H9 (cell line): Measurements from ENCODE around the gene ANKRD16. TPM values are rescaled to one million over a fixed set of nuclear protein-coding genes. Genes with fewer than 3 reads are reported as not detected.

Experiments used
- DNase-seq: peaks from one replicate; pipeline ENCODE4 v3.0.0-alpha.2; 2017
- H2AFZ ChIP-seq: one replicate; pipeline ENCODE4 v1.6.1; 2013; ENCODE audit warnings: mild to moderate bottlenecking, low read length, control low read depth, moderate library complexity
- H2AK5ac ChIP-seq: 2 replicates; pipeline ENCODE4 v1.6.1; 2013; ENCODE audit warnings: low read length, control low read depth, mixed read lengths; ENCODE audit not compliant: insufficient read length
- H2BK120ac ChIP-seq: one replicate; pipeline ENCODE4 v1.6.1; 2013; ENCODE audit warnings: low read depth, mild to moderate bottlenecking, low read length, control low read depth, inconsistent platforms; ENCODE audit not compliant: poor library complexity, severe bottlenecking
- H2BK12ac ChIP-seq: 2 replicates; pipeline ENCODE4 v1.6.1; 2013; ENCODE audit warnings: low read length, control low read depth, mixed read lengths, low read depth; ENCODE audit not compliant: insufficient read length
- H2BK15ac ChIP-seq: 2 replicates; pipeline ENCODE4 v1.6.1; 2013; ENCODE audit warnings: low read depth, low read length, control low read depth
- H2BK20ac ChIP-seq: one replicate; pipeline ENCODE4 v1.6.1; 2013; ENCODE audit warnings: low read depth, mild to moderate bottlenecking, low read length, control low read depth, inconsistent platforms; ENCODE audit not compliant: poor library complexity, severe bottlenecking
- H2BK5ac ChIP-seq: 2 replicates; pipeline ENCODE4 v1.6.1; 2013; ENCODE audit warnings: low read length, control low read depth, mixed read lengths; ENCODE audit not compliant: insufficient read length
- H3K14ac ChIP-seq: 2 replicates; pipeline ENCODE4 v1.6.1; 2013; ENCODE audit warnings: low read length, control low read depth; ENCODE audit not compliant: insufficient read depth
- H3K18ac ChIP-seq: 2 replicates; pipeline ENCODE4 v1.6.1; 2013; ENCODE audit warnings: low read depth, mild to moderate bottlenecking, mixed read lengths, low read length, control low read depth; ENCODE audit not compliant: insufficient read length
- H3K23ac ChIP-seq: 2 replicates; pipeline ENCODE4 v1.6.1; 2013; ENCODE audit warnings: low read length, control low read depth, mixed read lengths, low read depth; ENCODE audit not compliant: insufficient read length
- H3K23me2 ChIP-seq: 2 replicates; pipeline ENCODE4 v1.6.1; 2013; ENCODE audit warnings: low read depth, mild to moderate bottlenecking, mixed read lengths, low read length, control low read depth; ENCODE audit not compliant: insufficient read length, poor library complexity, severe bottlenecking
- H3K27ac ChIP-seq: 2 replicates; pipeline ENCODE4 v1.5.1; 2013; ENCODE audit warnings: low read length, control low read depth, mixed read lengths, low read depth; ENCODE audit not compliant: insufficient read length
- H3K27me3 ChIP-seq: 2 replicates; pipeline ENCODE4 v1.6.1; 2013; ENCODE audit warnings: low read length, control low read depth, inconsistent platforms; ENCODE audit not compliant: insufficient read depth
- H3K4ac ChIP-seq: 2 replicates; pipeline ENCODE4 v1.6.1; 2013; ENCODE audit warnings: low read depth, mild to moderate bottlenecking, control low read depth, inconsistent platforms, low read length, moderate library complexity
- H3K4me1 ChIP-seq: 2 replicates; pipeline ENCODE4 v1.6.1; 2013; ENCODE audit warnings: low read length, control low read depth, inconsistent platforms; ENCODE audit not compliant: insufficient read depth
- H3K4me2 ChIP-seq: 2 replicates; pipeline ENCODE4 v1.6.1; 2013; ENCODE audit warnings: low read length, control low read depth, mixed read lengths; ENCODE audit not compliant: insufficient read length, insufficient read depth
- H3K56ac ChIP-seq: 2 replicates; pipeline ENCODE4 v1.6.1; 2013; ENCODE audit warnings: low read depth, mild to moderate bottlenecking, mixed read lengths, low read length, control low read depth; ENCODE audit not compliant: insufficient read length
- H3K79me1 ChIP-seq: 2 replicates; pipeline ENCODE4 v1.6.1; 2013; ENCODE audit warnings: low read depth, mild to moderate bottlenecking, moderate library complexity, low read length, control low read depth, inconsistent platforms; ENCODE audit not compliant: insufficient read depth, poor library complexity, severe bottlenecking
- H3K79me2 ChIP-seq: 2 replicates; pipeline ENCODE4 v1.6.1; 2013; ENCODE audit warnings: low read length, control low read depth, inconsistent platforms; ENCODE audit not compliant: insufficient read depth
- H3K9ac ChIP-seq: 2 replicates; pipeline ENCODE4 v1.6.1; 2013; ENCODE audit warnings: low read length, control low read depth, mixed read lengths; ENCODE audit not compliant: insufficient read length; ENCODE audit errors: extremely low read depth
- H3K9me3 ChIP-seq: one replicate; pipeline ENCODE4 v1.6.1; 2013; ENCODE audit warnings: low read depth, low read length, inconsistent platforms; ENCODE audit not compliant: control insufficient read depth
- H3T11ph ChIP-seq: one replicate; pipeline ENCODE4 v1.6.1; 2013; ENCODE audit warnings: mild to moderate bottlenecking, low read length, control low read depth, inconsistent platforms
- H4K20me1 ChIP-seq: one replicate; pipeline ENCODE4 v1.6.1; 2013; ENCODE audit not compliant: control insufficient read depth, insufficient read length, insufficient read depth
- H4K5ac ChIP-seq: 2 replicates; pipeline ENCODE4 v1.6.1; 2013; ENCODE audit warnings: low read depth, mild to moderate bottlenecking, mixed read lengths, low read length, control low read depth; ENCODE audit not compliant: insufficient read length
- H4K8ac ChIP-seq: replicated peaks from 2 replicates; pipeline ENCODE4 v1.6.1; 2013; ENCODE audit warnings: low read length, control low read depth, mixed read lengths, low read depth; ENCODE audit not compliant: insufficient read length
- H4K91ac ChIP-seq: 2 replicates; pipeline ENCODE4 v1.6.1; 2013; ENCODE audit warnings: low read depth, mild to moderate bottlenecking, moderate library complexity, mixed read lengths, low read length, control low read depth; ENCODE audit not compliant: insufficient read length
- H3K27ac Mint-ChIP-seq, 3 experiments: 2 replicates in 2 of 3; 3 replicates in 1 of 3; pipeline ENCODE4 v1.8.0; 2020 to 2021; ENCODE audit warnings: mixed read lengths in 3 of 3, mild to moderate bottlenecking in 1 of 3, moderate library complexity in 1 of 3
- H3K27me3 Mint-ChIP-seq: 2 replicates; pipeline ENCODE4 v1.8.0; 2021; ENCODE audit warnings: low read depth, mild to moderate bottlenecking, moderate library complexity, mixed read lengths
- H3K36me3 Mint-ChIP-seq, 3 experiments: 2 replicates in 2 of 3; 3 replicates in 1 of 3; pipeline ENCODE4 v1.8.0; 2020 to 2021; ENCODE audit warnings: low read depth in 3 of 3, mixed read lengths in 3 of 3; ENCODE audit not compliant: insufficient read depth in 1 of 3
- H3K4me1 Mint-ChIP-seq, 2 experiments: 2 replicates each; pipeline ENCODE4 v1.8.0; 2020; ENCODE audit warnings: mixed read lengths in 2 of 2
- H3K4me3 Mint-ChIP-seq, 2 experiments: 2 replicates in 1 of 2; 3 replicates in 1 of 2; pipeline ENCODE4 v1.8.0; 2020 to 2021; ENCODE audit warnings: mild to moderate bottlenecking in 2 of 2, mixed read lengths in 2 of 2, moderate library complexity in 1 of 2
- H3K9me3 Mint-ChIP-seq, 2 experiments: 2 replicates in 1 of 2; 3 replicates in 1 of 2; pipeline ENCODE4 v1.8.0; 2020; ENCODE audit warnings: mild to moderate bottlenecking in 2 of 2, mixed read lengths in 2 of 2, moderate library complexity in 1 of 2
- CTCF ChIP-seq: fragments of 200-600 bp; sonication (generic); conservative IDR thresholded peaks from 3 replicates; pipeline ENCODE4 v1.8.0; 2021; ENCODE audit warnings: antibody characterized with exemption, mild to moderate bottlenecking
- WGBS: extraction: QIAGEN DNeasy Blood & Tissue Kit; methylation state at CpG from one replicate; pipeline ENCODE4 v1.1.7; 2013; ENCODE audit warnings: missing lambda C conversion rate, low lambda C conversion rate, mixed read lengths; ENCODE audit not compliant: insufficient read length; ENCODE audit errors: extremely low coverage; 5-methylcytosine and 5-hydroxymethylcytosine counted together
- total RNA-seq: library from RNA; stranded (reverse); gene quantifications from 2 replicates; pipeline ENCODE4 v1.2.1, GENCODE V29; 2021

Gene ANKRD16
- total RNA-seq, 1 experiment from 2014 or later, result 11.4 TPM

GRCh38 chr10:5812283-5813090 lies 77.2 kb downstream of the ANKRD16 start:
- H3K4ac ChIP-seq, result no peak overlapping the region
- H3T11ph ChIP-seq, result no peak overlapping the region
- H3K27ac ChIP-seq, result no peak overlapping the region
- no peak overlapping the region for H2AFZ ChIP-seq
- no peak overlapping the region for H2AK5ac ChIP-seq
- H2BK12ac ChIP-seq, result no peak overlapping the region
- peaks cover 44% of the 10 kb centered on the region; the same call in 1 of the 2 replicates for H3K79me2 ChIP-seq
- no peak overlapping the region for H4K91ac ChIP-seq
- H3K9me3 Mint-ChIP-seq, result no peaks in the 10 kb centered on the region; a peak in 2 of 5 replicates
- H3K4me3 Mint-ChIP-seq, result peak overlapping the region; percentile 74 to 92
- TF ChIP-seq CTCF, result no peak
- H2BK120ac ChIP-seq, result no peak overlapping the region
- peaks cover 4% of the 10 kb centered on the region for H3K23me2 ChIP-seq
- H3K4me2 ChIP-seq, result peak overlapping the region; percentile 71
- no peak overlapping the region for H2BK20ac ChIP-seq
- no peak overlapping the region for H3K56ac ChIP-seq
- DNase-seq, result no peak
- H3K27me3 ChIP-seq, result no peaks in the 10 kb centered on the region
- H3K18ac ChIP-seq, result peak overlapping the region; percentile 7
- H3K27me3 Mint-ChIP-seq, result no peaks in the 10 kb centered on the region; the same call in 1 of the 2 replicates
- no peaks in the 10 kb centered on the region for H3K9me3 ChIP-seq
- no peak overlapping the region for H3K23ac ChIP-seq
- H3K4me1 ChIP-seq, result no peaks in the 10 kb centered on the region
- H4K5ac ChIP-seq, result no peak overlapping the region
- no peak overlapping the region for H2BK15ac ChIP-seq
- H3K27ac Mint-ChIP-seq, result peak overlapping the region; percentile 39 to 87 (median 72)
- H3K14ac ChIP-seq, result peak overlapping the region; percentile 96
- H4K20me1 ChIP-seq, result no peaks in the 10 kb centered on the region
- H4K8ac ChIP-seq, result no peak overlapping the region
- peaks cover 33 to 36% of the 10 kb centered on the region in 2 experiments for H3K4me1 Mint-ChIP-seq
- no peaks in the 10 kb centered on the region for H3K79me1 ChIP-seq
- WGBS, result no CpG with 5 or more reads among the region's 49 CpGs
- peaks cover 13 to 22% (median 16%) of the 10 kb centered on the region in 3 experiments for H3K36me3 Mint-ChIP-seq
- H2BK5ac ChIP-seq, result no peak overlapping the region
- H3K9ac ChIP-seq, result peak overlapping the region; percentile 96

Other genes starting within 250 kb of the ANKRD16 start
- 13.8 and 14.9 TPM in 2 replicates for gene ASB13, start 223.3 kb downstream of the ANKRD16 start, total RNA-seq
- 64.5 and 67.0 TPM in 2 replicates for gene TASOR2, start 205.1 kb downstream of the ANKRD16 start, total RNA-seq
- 351 and 355 TPM in 2 replicates for gene GDI2, start 76.5 kb downstream of the ANKRD16 start, total RNA-seq
- 50.8 and 52.2 TPM in 2 replicates for gene FBH1, start 350 bp upstream of the ANKRD16 start, total RNA-seq
- 0.18 and 0.31 TPM in 2 replicates for gene IL15RA, start 87.7 kb upstream of the ANKRD16 start, total RNA-seq
- not detected in 2 replicates for gene IL2RA, start 172.5 kb upstream of the ANKRD16 start, total RNA-seq
- gene RBM17, start 199.1 kb upstream of the ANKRD16 start, total RNA-seq, result 123 and 124 TPM in 2 replicates